Thyroid gland (tissue), 4 donors: Measurements from ENCODE around the gene PRKCE.

Source experiments
- POLR2A ChIP-seq, 2 donors: fragments of 450-650 bp; IDR thresholded peaks; one replicate each; pipeline ENCODE4 v1.6.1; 2017; ENCODE audit warnings: antibody characterized with exemption in 2 of 2, mild to moderate bottlenecking in 2 of 2, moderate library complexity in 1 of 2
- TF ChIP-seq, protein P1 (sequence below), 6 experiments: fragments of 200-600 bp in 3 of 6; fragments of 450-650 bp in 3 of 6; sonication (generic) in 3 of 6; IDR thresholded peaks; one replicate each; pipeline ENCODE4 v1.5.1; 2016 to 2019; ENCODE audit warnings: antibody characterized with exemption in 6 of 6, mild to moderate bottlenecking in 2 of 6, inconsistent platforms in 1 of 6, moderate library complexity in 1 of 6

DNA sequence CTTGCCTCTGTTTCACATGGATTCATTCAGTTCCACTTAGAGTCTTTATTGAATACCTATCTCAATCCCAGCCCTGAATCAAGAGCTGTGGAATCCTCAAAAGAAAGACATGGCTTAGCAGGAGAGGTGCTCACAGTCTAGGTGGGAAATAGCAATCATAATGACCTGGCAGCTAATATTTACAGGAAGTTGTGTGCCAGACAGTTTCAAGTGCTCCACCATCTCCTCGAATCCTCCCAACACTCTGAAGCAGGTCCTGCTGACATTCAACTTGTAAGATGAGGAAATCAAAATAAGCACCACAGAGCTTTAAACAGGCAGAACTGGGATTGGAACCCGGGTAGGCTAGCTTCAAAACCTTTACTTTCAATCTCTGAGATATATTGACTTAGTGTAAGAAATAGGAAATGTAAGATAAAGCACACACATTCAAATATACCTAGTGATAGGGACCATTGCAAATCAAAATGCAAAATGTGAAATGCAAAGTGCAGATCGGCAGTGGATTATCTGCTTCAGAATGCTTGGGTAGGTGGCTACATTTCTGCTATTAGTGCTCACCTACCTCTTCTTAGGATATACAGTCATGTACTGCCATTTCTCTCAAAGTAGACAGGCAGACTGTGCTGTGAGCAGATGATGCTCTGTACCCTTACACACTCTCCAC lies 182.0 kb downstream of the PRKCE start:
- TF ChIP-seq, protein P1, sequence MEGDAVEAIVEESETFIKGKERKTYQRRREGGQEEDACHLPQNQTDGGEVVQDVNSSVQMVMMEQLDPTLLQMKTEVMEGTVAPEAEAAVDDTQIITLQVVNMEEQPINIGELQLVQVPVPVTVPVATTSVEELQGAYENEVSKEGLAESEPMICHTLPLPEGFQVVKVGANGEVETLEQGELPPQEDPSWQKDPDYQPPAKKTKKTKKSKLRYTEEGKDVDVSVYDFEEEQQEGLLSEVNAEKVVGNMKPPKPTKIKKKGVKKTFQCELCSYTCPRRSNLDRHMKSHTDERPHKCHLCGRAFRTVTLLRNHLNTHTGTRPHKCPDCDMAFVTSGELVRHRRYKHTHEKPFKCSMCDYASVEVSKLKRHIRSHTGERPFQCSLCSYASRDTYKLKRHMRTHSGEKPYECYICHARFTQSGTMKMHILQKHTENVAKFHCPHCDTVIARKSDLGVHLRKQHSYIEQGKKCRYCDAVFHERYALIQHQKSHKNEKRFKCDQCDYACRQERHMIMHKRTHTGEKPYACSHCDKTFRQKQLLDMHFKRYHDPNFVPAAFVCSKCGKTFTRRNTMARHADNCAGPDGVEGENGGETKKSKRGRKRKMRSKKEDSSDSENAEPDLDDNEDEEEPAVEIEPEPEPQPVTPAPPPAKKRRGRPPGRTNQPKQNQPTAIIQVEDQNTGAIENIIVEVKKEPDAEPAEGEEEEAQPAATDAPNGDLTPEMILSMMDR (IDR thresholded peaks at IDR 0.05), result no peak
- no peak for TF ChIP-seq POLR2A (IDR thresholded peaks at IDR 0.05)
